Stomach smooth muscle (tissue), 2 donors: ENCODE measurements around the gene GOLGA1.
"Not testable (repeated sequence)": the region's sequence is repeated elsewhere in the genome, so short reads cannot be mapped to it uniquely, and the experiment has no call there.

Experiments
- H3K27ac ChIP-seq: one replicate; pipeline ENCODE4 v1.7.0; 2013; ENCODE audit warnings: mild to moderate bottlenecking, low read length, inconsistent platforms
- H3K27me3 ChIP-seq, 2 donors: one replicate each; pipeline ENCODE4 v1.7.0; 2013; ENCODE audit warnings: low read length in 2 of 2; ENCODE audit not compliant: insufficient read depth in 2 of 2, control insufficient read depth in 1 of 2
- H3K36me3 ChIP-seq, 2 donors: one replicate each; pipeline ENCODE4 v1.7.0; 2013; ENCODE audit warnings: low read length in 2 of 2; ENCODE audit not compliant: control insufficient read depth in 2 of 2, insufficient read depth in 2 of 2
- H3K4me1 ChIP-seq: one replicate; pipeline ENCODE4 v1.7.0; 2013; ENCODE audit warnings: low read length; ENCODE audit not compliant: control insufficient read depth, insufficient read depth
- H3K4me3 ChIP-seq, 2 donors: one replicate each; pipeline ENCODE4 v1.7.0; 2013; ENCODE audit warnings: low read length in 2 of 2
- H3K9ac ChIP-seq, 2 donors: one replicate each; pipeline ENCODE4 v1.7.0; 2013; ENCODE audit warnings: low read length in 2 of 2, mild to moderate bottlenecking in 1 of 2
- H3K9me3 ChIP-seq, 2 donors: one replicate each; pipeline ENCODE4 v1.7.0; 2013; ENCODE audit warnings: low read length in 2 of 2; ENCODE audit not compliant: control insufficient read depth in 2 of 2
- donor health status: healthy.
- donor health status: Pancreatic carcinoma.

GOLGA1 gene

GRCh38 chr9:124849801-124850200 is 91.1 kb downstream of the GOLGA1 start:
- Histone ChIP-seq H3K4me3 (no peak overlapping the region), H3K9me3 (no peaks in the 10 kb centered on the region), H3K9ac (no peak overlapping the region), H3K36me3 (no peaks in the 10 kb centered on the region), H3K27ac (no peak overlapping the region), H3K27me3 (peaks cover 0 to 2% of the 10 kb centered on the region in 2 donors), H3K4me1 (peaks cover 19% of the 10 kb centered on the region)

DNA sequence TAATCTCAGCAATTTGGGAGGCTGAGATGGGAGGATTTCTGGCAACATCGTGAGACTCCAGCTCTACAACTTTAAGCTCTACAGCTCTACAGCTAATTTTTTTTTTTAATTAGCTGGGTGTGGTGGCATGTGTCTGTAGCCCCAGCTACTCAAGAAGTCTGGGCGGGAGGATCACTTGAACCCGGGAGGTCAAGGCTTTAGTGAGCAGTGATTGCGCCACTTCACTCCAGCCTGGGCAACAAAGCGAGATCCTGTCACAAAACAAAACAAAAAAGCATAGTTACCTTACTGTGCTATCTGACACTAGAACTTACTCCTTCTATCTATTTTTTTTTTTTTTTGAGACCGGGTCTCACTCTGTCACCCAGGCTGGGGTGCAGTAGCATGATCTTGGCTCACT is 93.9 kb downstream of the GOLGA1 start:
- H3K36me3 ChIP-seq, result no peaks in the 10 kb centered on the region
- no peak overlapping the region for H3K4me3 ChIP-seq
- H3K9me3 ChIP-seq, result no peaks in the 10 kb centered on the region
- no peak overlapping the region for H3K27ac ChIP-seq
- H3K9ac ChIP-seq, result no peak overlapping the region
- peaks cover 0 to 2% of the 10 kb centered on the region in 2 donors for H3K27me3 ChIP-seq
- peaks cover 4% of the 10 kb centered on the region for H3K4me1 ChIP-seq

- H3K27me3 ChIP-seq, H3K4me1 ChIP-seq, H3K36me3 ChIP-seq, H3K9ac ChIP-seq, H3K9me3 ChIP-seq, H3K4me3 ChIP-seq, H3K27ac ChIP-seq: not testable (repeated sequence)
Measured at GRCh38 chr9:124846467-124846866, 94.4 kb downstream of the GOLGA1 start.

GRCh38 chr9:124844291-124844690 is 96.6 kb downstream of the GOLGA1 start:
- no peaks in the 10 kb centered on the region for H3K36me3 ChIP-seq

GRCh38 chr9:124843456-124844034 is 97.3 kb downstream of the GOLGA1 start:
- H3K4me3 ChIP-seq, result no peak overlapping the region
- peaks cover 0 to 2% of the 10 kb centered on the region in 2 donors for H3K27me3 ChIP-seq
- H3K4me1 ChIP-seq, result no peaks in the 10 kb centered on the region
- no peak overlapping the region for H3K9ac ChIP-seq
- H3K9me3 ChIP-seq, result no peaks in the 10 kb centered on the region
- no peak overlapping the region for H3K27ac ChIP-seq
- H3K36me3 ChIP-seq, result no peaks in the 10 kb centered on the region

More at GRCh38 chr9:124844291-124844690, 96.6 kb downstream of the GOLGA1 start:
- H3K9ac ChIP-seq, result no peak overlapping the region
- H3K27me3 ChIP-seq, result peaks cover 0 to 2% of the 10 kb centered on the region in 2 donors
- no peak overlapping the region for H3K4me3 ChIP-seq
- no peaks in the 10 kb centered on the region for H3K4me1 ChIP-seq
- H3K9me3 ChIP-seq, result no peaks in the 10 kb centered on the region
- H3K27ac ChIP-seq, result no peak overlapping the region

DNA sequence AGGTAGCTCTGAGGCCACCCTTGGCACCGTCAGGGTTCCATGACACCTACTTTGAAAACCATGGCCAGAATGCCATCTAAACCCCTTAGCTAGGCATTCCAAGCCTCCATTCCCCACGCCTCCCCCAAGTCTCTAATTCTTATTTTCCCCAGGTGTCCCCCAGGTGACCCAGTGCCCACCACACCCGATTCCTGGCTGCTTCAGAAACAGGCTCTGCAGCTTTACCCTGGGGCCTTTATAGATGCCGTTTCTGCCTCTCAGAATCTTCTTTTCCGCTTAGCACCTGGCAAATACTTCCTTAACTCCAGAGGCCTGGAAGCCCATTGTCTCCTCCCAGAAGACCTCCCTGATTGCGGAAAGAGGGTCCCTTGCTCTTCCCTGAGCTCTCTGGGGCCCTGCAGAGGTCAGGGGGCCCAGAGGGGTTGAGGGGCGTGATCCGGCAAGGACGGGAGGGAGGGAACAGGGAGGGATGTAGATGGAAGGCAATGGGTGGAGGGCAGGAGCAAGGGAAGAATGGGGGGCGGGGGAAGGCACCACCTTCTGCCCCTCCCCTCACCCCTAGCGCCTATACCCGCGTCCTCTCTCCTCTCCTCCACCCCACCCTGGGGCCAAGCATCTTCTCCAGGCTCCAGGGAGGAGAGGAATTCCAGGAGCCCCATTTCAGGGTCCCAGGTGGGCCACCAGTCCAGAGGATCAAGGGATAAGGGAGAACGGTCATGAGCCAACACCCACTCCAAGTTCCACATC is 99.6 kb downstream of the GOLGA1 start:
- Histone ChIP-seq H3K36me3 (no peaks in the 10 kb centered on the region), H3K4me3 (no peak overlapping the region), H3K27me3 (peaks cover 0 to 2% of the 10 kb centered on the region in 2 donors), H3K4me1 (peaks cover under 1% of the 10 kb centered on the region), H3K27ac (no peak overlapping the region), H3K9me3 (no peaks in the 10 kb centered on the region), H3K9ac (no peak overlapping the region)

DNA sequence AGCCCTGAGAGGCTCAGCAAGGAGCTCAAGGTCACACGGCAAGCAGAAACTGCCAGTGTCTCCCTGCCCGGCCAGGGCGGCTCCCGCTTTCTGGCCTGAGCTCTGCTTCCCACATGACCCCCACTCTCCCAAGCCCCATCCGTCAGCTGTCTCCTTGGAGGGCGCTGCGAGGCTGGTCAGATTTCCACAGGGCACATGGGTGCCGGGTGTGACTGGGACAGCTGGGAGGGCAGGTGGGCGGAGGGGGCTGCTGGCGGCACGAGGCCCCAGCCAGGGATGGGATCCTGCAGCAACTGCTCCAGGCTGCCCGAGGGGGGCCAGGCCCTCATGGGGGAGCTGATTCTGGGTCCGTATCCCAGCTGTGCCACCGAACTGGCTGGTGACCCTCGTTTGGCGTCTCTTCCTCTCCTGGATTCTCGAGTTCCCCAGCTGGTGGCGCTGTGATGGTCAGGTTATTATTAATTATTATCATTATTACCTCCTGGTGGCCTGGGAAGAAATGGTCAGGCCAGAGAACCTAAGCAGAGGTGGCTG is 100.5 kb downstream of the GOLGA1 start:
- H3K9me3 ChIP-seq, result no peaks in the 10 kb centered on the region
- H3K36me3 ChIP-seq, result no peaks in the 10 kb centered on the region
- H3K27me3 ChIP-seq, result peaks cover 0 to under 1% of the 10 kb centered on the region in 2 donors
- H3K4me3 ChIP-seq, result no peak overlapping the region
- H3K9ac ChIP-seq, result no peak overlapping the region
- peaks cover 9% of the 10 kb centered on the region for H3K4me1 ChIP-seq
- H3K27ac ChIP-seq, result no peak overlapping the region

DNA sequence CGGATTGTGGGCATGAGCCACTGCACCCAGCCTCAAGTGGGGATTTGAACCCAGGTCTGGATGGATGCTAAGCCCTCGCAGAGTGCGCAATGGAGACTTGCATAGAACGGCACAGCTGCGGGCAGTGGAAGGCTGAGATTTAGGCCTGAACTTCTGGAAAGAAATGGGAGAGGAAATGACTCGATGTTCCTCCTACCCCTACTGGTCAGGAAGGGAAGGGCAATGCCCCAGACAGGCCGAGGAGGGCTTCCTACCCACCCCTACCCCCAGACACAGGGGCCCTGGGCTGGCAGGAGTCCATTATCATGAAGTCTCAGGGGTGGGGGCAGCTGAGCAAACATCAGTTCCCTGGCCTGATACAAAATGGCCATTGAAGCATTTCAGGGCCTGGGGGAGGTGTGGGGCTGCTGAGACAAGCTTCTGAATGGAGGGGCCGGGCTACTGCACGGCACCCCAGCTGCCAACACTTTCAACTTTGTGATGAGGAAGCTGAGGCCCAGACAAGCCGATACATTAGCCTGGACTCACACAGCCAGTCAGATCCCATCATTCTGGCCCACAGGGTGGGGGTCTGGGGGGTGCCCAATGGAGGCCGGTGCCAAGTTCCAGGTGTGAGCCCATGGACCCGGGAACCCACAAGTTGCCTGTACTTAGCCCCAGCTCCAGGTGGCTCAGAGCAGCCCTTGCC is 101.1 kb downstream of the GOLGA1 start:
- Histone ChIP-seq H3K9ac (no peak overlapping the region), H3K36me3 (no peaks in the 10 kb centered on the region), H3K4me3 (no peak overlapping the region), H3K9me3 (no peaks in the 10 kb centered on the region), H3K27me3 (no peaks in the 10 kb centered on the region), H3K27ac (no peak overlapping the region), H3K4me1 (peaks cover 15% of the 10 kb centered on the region)

DNA sequence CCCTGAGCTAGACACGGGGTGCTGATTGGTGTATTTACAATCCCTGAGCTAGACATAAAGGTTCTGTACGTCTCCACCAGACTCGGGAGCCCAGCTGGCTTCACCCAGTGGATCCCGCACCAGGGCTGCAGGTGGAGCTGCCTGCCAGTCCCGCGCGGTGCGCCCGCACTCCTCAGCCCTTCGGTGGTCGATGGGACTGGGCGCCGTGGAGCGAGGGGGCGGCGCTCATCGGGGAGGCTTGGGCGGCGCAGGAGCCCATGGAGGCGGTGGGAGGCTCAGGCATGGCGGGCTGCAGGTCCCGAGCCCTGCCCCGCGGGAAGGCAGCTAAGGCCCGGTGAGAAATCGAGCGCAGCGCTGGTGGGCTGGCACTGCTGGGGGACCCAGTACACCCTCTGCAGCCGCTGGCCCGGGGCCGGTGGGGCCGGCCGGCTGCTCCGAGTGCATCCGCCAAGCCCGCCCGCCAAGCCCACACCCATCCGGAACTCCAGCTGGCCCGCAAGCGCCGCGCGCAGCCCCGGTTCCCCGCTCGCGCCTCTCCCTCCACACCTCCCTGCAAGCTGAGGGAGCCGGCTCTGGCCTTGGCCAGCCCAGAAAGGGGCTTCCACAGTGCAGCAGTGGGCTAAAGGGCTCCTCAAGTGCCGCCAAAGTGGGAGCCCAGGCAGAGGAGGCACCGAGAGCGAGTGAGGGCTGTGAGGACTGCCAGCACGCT is 102.2 kb downstream of the GOLGA1 start:
- not testable (repeated sequence) for H3K9ac ChIP-seq, H3K27me3 ChIP-seq, H3K9me3 ChIP-seq, H3K27ac ChIP-seq, H3K36me3 ChIP-seq
- Histone ChIP-seq H3K4me1 (peaks cover 23% of the 10 kb centered on the region), H3K4me3 (peak overlapping the region in 1 of 2 donors; percentile 44)

GRCh38 chr9:124838132-124838531 is 102.8 kb downstream of the GOLGA1 start:
- peaks cover 23% of the 10 kb centered on the region for H3K4me1 ChIP-seq
- not testable (repeated sequence) for H3K9ac ChIP-seq, H3K36me3 ChIP-seq, H3K27me3 ChIP-seq, H3K4me3 ChIP-seq, H3K27ac ChIP-seq, H3K9me3 ChIP-seq
